22Rv1 (cell line): ENCODE measurements around the gene CDCP1.

Experiments used
- CTCF ChIP-seq: fragments of 450-650 bp; IDR thresholded peaks from 2 replicates; pipeline ENCODE4 v1.5.1; 2017; ENCODE audit warnings: mild to moderate bottlenecking
- ZFX ChIP-seq: fragments of 450-650 bp; IDR thresholded peaks from 2 replicates; pipeline ENCODE4 v1.6.1; 2017; ENCODE audit warnings: antibody characterized with exemption, borderline replicate concordance

DNA sequence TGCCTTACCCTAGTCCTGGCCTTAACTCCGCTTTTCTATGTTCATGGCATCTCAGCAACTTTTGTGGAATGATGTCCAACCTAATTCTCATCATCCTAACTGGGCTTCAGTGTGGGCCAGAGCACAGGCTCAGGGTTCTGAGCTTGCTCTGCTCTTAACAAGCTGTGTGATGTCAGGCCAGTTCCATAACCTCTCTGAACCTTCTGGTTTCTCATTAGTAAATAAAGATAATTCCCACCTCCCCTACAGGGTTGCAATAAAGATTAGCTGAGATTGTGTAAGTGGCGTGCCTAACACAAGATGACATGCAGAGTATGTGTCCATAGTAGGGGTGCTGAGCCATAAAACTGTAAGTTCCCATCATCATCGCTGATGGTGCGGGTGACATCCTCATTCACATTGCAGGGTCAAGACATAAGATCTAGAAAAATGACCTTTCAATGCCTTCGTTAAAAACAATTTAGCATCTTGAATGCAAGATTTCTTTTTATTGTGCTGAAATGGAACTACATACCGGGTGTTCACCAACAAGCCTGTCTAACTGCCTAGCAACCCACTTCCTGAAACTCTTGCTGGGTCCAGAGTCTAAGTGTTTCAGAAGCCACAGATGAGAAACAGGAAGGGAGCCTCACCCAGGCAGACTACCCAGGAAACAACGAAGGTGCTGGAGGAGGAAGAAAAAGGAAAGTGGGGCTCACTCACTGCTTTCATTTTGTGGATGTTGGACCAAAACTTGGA lies 36.2 kb downstream of the CDCP1 start:
- TF ChIP-seq CTCF = no peak
- no peak for TF ChIP-seq ZFX
